Urothelium cell line (cell line): Measurements from ENCODE around the gene ITPKB.

ENCODE experiments used
- DNase-seq: peaks from one replicate; pipeline ENCODE4 v3.0.0; 2011; ENCODE audit warnings: low spot score, mixed read lengths
- FAIRE-seq: peaks from 2 replicates; lab custom pipeline; 2011; peaks lifted over from hg19 to GRCh38; lab: Jason Lieb, UNC

The ITPKB gene

GRCh38 chr1:226655251-226656163, 83.6 kb downstream of the ITPKB start:
- no peak for DNase-seq
- no peak for FAIRE-seq

DNA sequence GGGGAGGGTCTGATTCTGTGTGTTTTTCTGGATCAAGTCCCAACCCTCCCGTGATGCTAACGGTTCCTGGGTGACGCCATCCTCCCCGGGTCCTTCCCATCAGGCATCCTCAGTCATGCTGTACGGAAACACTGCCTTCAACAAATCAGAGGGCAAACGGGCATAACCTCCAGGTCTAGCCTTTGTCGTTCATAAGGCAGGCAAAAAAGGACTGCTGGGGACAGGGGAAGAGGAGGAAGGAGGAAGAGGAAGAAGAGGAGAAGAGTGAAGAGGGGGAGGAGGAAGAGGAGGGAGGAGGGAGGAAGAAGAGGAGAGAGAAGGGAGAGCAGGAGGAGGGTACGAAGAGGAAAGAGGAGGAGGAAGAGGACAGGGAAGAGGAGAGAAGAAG, 84.4 kb downstream of the ITPKB start:
- FAIRE-seq (no peak), DNase-seq (no peak)

GRCh38 chr1:226654046-226654667, 84.9 kb downstream of the ITPKB start:
- DNase-seq (peak; percentile 54), FAIRE-seq (no peak)

GRCh38 chr1:226653311-226653921, 85.7 kb downstream of the ITPKB start:
- FAIRE-seq (no peak), DNase-seq (no peak)

DNA sequence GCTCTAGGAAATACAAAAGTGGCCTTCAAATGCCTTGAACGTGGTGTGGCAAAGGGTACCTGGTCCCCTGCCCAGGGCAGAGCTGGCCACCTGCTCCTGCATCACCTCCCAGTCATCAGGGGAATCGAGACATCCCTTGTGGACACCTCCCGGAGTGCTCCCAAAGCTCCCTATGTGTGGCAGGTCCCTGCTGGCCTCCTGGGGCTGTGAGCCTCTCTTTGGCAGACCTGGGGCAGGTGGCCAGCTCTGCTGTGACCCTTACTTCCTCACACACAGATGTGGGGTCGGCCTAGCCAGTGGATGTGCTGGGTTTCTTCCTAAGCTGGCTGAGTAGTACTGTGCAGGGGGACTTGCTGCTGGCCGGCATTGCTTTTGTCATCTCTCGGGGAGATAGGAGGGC, 86.5 kb downstream of the ITPKB start:
- no peak for FAIRE-seq
- DNase-seq = no peak

GRCh38 chr1:226651732-226652105, 87.4 kb downstream of the ITPKB start:
- FAIRE-seq (no peak), DNase-seq (no peak)

DNA sequence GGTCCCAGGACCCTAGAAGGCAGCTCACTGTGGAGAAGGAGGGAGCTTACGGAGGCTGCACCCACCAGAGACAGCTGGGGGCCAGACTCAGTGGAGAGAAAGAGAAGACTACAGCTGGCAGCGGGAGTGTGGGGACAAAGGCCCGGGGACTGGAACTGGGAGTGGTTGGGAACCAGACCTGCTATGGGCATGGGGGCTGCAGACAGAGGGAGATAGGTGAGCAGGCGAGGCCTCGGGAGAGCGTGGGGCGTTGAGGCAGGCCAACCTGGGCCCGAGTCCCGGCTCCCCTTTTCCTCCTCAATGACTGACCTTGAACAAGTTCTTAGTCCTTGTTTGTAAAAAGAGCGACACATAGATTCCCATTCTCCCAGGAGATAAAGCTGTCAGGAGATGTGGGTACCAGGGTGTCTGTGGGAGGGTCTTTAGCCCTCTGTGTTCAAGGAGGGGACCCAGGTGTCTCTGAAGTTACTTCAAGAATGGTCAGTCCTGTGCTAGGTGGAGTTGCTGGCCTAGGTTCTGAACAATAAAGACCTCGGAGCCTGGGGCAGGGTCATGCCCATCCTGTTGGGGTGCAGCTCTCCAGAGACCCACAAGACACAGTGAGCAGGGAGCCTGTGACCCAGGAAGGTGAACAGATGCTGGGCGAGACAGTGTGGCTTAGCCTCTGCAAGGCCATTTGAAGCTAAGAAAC, 87.9 kb downstream of the ITPKB start:
- DNase-seq (no peak), FAIRE-seq (no peak)

GRCh38 chr1:226650236-226650841, 88.7 kb downstream of the ITPKB start:
- FAIRE-seq (no peak), DNase-seq (no peak)

- FAIRE-seq = no peak
- DNase-seq = no peak
Observed at GRCh38 chr1:226649780-226650179, 89.3 kb downstream of the ITPKB start.

GRCh38 chr1:226649244-226649643, 89.8 kb downstream of the ITPKB start:
- DNase-seq (no peak), FAIRE-seq (peak; percentile 95)

- no peak for FAIRE-seq
Observed at GRCh38 chr1:226648421-226648820, 90.7 kb downstream of the ITPKB start.

GRCh38 chr1:226647719-226648118, 91.4 kb downstream of the ITPKB start:
- no peak for DNase-seq
- no peak for FAIRE-seq

More at GRCh38 chr1:226648421-226648820, 90.7 kb downstream of the ITPKB start:
- DNase-seq = no peak

GRCh38 chr1:226646870-226647449, 92.1 kb downstream of the ITPKB start:
- FAIRE-seq (no peak), DNase-seq (no peak)

- no peak for FAIRE-seq
Observed at GRCh38 chr1:226646026-226646869, 92.8 kb downstream of the ITPKB start.

DNA sequence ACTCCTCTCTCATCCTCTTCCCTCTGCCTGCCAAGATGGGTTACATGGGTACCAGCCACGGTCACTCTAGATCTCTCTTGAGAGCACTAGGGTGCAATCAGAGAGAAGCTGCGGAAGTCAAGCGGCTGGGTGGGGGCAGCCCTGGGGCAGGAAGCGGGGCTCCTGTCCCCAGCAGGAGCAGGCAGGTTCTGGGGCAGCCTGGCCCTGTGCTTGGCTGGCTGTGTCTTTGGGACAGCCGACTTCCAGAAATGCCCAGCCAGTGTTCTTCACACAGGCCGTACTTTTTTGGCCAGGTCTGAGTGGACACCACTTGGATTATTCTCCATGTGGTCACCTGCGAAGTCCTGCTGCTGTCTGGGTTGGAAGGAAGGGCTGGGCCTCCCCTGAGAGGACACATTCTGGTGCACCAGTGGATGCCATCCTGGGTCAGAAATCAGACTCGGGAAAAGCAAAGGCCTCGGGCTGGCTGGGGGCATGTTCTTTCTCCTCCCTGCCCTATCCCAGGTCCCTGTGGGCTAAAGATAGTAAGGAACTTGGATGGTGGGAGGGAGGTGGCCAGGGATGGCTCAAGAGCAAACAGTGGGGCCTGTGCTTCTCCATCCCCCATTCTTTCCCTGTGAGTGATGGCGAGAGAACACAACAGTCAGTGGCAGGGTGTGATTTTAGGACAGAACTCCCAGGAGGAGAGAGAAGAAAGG, 93.7 kb downstream of the ITPKB start:
- FAIRE-seq (no peak), DNase-seq (no peak)

More at GRCh38 chr1:226646026-226646869, 92.8 kb downstream of the ITPKB start:
- DNase-seq = no peak

DNA sequence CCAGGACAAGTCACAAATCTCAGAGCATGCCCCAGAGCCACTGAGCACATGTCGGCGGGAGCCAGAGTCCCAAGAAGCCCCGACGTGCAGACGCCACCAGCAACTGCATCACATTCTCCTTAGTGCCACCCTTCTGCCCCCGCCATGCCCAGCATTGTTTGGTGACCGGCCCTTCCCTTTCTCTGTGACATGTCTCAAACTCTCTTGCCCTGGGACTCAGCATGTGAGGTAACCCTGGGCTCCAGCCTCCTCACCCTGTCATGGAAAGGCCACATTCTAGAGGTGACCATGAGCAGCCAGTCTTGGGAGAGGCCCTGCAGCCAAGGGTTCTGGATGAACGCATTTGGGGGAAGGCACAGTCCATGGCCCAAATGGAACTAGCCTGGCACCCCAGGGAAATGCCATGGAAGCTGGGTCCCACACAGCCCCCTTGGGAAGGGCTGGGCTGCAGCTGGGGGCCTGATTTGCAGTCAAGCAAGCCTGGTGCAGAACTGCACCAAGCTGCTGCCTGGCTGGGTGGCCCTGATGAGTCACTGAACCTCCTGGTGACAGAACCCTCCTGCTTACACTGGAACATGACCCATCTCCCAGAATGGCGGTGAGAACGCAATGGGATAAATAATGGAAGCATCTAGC, 94.4 kb downstream of the ITPKB start:
- FAIRE-seq = no peak
- no peak for DNase-seq

DNA sequence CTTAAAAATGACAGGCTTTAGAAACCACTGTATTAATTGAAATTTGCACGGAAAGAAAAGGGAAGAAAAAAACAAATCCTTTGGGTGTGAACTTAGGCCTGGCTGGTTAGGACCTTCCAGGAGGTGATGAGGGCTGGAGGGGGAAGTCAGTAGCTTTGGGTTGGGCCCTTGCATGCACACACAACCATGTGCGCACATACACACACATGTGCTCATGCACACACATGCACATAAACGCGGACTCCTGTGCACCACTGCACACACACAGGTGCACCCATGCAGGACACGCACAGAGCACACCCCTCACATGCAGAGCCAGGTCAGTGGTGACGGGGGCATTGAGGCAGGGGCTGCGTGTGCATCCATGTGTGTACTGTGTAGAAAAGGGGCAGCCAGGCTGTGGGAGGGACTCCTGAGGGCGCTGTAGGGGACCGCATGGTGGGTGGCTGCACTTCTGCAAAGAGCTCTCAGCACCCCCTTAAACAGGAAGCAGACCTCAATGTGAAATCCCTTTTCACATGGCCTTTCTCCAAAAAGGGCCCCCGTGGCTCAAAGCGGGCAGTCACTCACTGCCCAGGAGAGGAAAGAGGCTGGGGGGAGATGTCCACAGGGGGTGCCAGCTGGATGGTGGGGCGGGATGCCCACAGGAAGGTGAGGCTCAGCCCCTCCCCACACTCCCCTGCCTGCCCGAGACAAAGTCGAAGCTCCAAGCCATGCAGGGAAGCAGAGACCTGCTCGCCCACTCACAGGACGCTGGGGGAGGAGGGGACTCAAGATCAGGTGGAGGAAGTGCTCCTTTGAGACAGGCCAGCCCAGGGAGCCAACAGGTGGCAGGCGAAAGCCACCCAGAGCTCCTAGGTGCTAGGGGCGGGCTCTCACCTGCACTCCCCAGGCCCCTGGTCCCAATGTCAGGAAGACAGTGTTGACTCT, 95.2 kb downstream of the ITPKB start:
- FAIRE-seq = peak; percentile 27
- DNase-seq = no peak
